ENCODE data around the gene DECR2.

DNA sequence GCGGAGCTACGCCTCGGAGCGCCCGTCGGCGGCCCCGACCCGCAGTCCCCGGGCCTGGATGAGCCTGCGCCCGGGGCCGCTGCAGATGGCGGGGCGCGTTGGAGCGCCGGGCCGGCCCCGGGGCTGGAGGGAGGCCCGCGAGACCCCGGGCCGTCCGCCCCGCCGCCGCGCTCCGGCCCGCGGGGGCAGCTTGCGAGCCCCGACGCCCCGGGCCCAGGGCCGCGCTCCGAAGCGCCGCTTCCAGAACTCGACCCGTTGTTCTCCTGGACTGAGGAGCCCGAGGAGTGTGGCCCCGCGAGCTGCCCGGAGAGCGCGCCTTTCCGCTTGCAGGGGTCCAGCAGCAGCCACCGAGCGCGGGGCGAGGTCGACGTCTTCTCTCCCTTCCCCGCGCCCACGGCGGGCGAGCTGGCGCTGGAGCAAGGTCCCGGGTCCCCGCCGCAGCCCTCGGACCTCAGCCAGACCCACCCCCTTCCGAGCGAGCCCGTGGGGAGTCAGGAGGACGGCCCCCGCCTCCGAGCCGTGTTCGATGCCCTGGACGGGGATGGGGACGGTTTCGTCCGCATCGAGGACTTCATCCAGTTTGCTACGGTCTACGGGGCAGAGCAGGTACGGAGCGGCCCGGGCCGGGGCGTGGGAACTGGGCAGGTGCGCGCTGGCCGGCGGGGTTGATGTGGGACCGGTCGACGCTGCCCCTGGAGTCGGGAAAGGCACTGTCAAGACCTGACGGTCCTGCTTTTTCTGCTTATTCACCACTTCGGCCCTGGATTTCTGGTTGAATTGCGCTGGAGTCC, 24.6 kb downstream of the DECR2 start:
- TF ChIP-seq, protein P1, sequence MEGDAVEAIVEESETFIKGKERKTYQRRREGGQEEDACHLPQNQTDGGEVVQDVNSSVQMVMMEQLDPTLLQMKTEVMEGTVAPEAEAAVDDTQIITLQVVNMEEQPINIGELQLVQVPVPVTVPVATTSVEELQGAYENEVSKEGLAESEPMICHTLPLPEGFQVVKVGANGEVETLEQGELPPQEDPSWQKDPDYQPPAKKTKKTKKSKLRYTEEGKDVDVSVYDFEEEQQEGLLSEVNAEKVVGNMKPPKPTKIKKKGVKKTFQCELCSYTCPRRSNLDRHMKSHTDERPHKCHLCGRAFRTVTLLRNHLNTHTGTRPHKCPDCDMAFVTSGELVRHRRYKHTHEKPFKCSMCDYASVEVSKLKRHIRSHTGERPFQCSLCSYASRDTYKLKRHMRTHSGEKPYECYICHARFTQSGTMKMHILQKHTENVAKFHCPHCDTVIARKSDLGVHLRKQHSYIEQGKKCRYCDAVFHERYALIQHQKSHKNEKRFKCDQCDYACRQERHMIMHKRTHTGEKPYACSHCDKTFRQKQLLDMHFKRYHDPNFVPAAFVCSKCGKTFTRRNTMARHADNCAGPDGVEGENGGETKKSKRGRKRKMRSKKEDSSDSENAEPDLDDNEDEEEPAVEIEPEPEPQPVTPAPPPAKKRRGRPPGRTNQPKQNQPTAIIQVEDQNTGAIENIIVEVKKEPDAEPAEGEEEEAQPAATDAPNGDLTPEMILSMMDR (conservative IDR thresholded peaks at IDR 0.05; ENCODE audit: low read length), result no peak
- TF ChIP-seq EZH2phosphoT487 (IDR thresholded peaks at IDR 0.05; ENCODE audit: borderline replicate concordance, low read depth, low read length), result no peak

All from OCI-LY7 (cell line).